Raji (cell line): ENCODE data around the gene MYRF.
A peak's percentile ranks its signal among the peaks of the same experiment; 100 is the strongest.

Source experiments
- POLR2A ChIP-seq: IDR thresholded peaks from 2 replicates; pipeline ENCODE4 v1.6.1; 2011; ENCODE audit warnings: low read depth, low read length, control low read depth; ENCODE audit not compliant: insufficient read depth

MYRF gene

DNA sequence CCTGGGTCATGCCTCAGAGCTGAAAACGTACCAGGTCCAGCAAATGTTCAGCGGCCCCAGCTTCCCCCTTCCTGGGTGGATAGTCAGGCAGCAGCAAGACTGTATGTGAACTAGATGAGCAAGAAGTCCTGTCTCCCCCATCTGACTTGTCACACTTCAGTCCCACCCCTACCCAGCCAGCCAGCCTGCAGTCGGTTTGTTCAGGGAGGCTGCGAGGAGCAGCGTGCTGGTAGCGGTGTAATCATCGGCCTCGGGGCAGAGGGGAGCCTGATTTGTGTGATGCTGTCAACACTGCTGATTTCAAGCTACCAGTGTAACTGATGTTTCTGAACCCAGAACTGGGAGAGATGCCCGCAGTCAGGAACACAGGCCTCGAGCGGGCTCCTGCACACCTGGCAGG, 30.4 kb downstream of the MYRF start:
- TF ChIP-seq POLR2A: no peak

DNA sequence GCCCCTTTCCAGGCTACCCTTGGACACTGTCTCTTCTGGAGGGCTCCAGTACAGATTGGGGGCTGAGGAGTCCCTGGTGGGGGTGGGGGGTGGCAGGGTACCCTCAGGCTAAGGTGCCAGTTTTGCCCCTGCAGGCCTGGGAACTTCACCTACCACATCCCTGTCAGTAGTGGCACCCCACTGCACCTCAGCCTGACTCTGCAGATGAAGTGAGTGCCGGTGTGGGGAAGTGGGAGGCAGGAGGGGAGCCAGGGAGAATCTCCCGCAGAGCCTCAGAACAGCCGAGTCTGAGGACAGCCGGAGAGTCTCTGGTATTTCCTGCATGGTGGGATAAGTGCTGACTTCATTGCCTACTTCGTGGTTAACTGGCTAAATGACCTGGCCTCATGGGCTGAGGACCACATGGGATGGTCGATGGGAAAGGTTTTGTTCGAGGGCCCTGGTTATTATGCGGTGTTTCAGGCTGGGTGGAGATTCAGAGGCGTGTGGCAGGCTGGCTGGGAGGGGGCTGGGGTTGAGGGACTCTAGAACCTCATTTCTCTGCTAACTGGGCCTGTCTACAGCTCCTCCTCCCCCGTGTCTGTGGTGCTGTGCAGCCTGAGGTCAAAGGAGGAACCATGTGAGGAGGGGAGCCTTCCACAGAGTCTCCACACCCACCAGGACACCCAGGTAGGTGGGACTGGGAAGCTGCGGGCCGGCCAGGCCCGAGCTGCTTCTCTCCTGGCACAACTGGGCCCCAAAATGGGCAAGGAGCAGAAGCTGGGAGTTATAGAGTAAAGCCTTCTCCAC, 31.5 kb downstream of the MYRF start:
- TF ChIP-seq POLR2A: no peak

DNA sequence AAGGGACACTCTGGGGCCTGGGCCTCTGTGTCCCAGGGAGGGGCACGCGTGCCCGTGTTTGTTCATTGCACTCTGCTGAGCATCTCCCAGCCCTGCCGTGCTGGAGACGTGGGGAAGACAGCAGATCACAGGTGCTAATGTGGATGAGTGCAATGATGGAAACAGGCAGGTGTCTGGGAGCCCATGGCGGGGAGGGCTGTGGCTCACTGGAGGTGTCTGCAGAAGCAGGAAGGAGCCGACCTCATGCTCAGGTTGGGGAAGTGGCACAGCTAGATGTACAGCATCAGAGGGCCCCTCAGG, 32.0 kb downstream of the MYRF start:
- no peak for TF ChIP-seq POLR2A

GRCh38 chr11:61785837-61786402, 33.5 kb downstream of the MYRF start:
- no peak for TF ChIP-seq POLR2A

- no peak for TF ChIP-seq POLR2A
Measured at GRCh38 chr11:61787928-61788491, 35.6 kb downstream of the MYRF start.

DNA sequence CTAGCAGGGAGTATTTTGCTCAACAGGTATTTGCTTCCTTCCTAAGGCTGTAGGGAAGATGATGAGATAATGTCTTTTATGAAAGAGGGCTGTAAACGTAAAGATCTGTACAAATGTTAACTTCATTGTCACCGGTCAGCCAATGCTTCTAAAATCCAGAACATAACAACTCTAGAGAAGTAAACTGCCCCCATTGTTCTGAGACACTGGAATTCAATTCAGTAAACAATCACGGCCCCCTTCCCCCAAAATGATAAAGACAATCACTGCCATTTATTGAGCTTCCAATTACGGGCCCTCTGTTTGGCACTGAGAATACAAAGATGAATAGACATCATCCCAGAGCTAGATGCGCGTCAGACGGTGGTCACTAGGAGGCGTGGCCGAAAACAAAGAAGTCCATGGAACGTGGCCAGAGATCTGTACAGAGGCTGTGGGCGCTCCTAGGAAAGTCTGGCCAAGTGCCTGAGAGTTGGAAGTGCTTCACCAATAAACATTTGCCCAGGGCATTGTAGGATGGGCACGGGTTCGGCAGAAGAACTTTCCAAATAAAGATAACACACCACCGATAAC, 39.4 kb downstream of the MYRF start:
- TF ChIP-seq POLR2A: no peak

DNA sequence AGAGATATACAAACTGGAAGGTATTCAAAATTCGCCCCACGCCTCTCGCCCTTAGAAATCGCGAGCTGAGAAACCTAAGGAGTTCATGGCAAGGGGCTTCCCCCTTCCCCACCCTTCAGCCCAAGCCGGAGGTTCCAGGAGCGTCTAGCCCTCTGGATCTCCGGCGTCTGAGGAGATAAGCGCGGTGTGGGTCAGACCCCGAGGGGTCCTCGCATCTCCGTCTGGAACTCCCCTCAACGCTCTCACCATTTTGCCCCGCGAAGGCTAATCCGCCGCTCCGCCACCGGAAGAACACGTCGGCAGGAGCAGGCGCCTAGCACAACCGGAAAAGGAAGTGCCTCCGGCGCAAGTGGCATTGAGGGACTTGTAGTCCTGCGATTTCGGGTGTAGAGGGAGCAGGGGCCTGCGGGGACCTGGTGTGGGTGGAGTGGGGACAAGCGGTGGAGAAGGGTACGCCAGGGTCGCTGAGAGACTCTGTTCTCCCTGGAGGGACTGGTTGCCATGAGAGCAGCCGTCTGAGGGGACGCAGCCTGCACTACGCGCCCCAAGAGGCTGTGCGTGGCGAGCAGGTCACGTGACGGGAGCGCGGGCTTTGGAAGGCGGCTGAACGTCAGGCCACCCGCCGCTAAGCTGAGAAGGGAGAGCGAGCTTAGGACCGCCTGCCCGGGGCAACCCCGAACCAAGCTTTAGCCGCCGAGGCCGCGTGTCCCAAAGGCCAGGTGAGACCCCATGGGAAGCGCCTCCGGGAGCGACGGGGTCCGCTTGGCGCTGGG, 40.1 kb downstream of the MYRF start, which contains the start of the genes FEN1 and TMEM258:
Gene FEN1 (plus strand): TSS at position 602 of the 773 bp plus-strand sequence. CDS start 2,451 bp downstream, outside the sequence.
Gene TMEM258 (minus strand): TSS at position 290 of the 773 bp plus-strand sequence. CDS start 41 bp downstream, at position 249.
- peak; percentile 90 for TF ChIP-seq POLR2A

DNA sequence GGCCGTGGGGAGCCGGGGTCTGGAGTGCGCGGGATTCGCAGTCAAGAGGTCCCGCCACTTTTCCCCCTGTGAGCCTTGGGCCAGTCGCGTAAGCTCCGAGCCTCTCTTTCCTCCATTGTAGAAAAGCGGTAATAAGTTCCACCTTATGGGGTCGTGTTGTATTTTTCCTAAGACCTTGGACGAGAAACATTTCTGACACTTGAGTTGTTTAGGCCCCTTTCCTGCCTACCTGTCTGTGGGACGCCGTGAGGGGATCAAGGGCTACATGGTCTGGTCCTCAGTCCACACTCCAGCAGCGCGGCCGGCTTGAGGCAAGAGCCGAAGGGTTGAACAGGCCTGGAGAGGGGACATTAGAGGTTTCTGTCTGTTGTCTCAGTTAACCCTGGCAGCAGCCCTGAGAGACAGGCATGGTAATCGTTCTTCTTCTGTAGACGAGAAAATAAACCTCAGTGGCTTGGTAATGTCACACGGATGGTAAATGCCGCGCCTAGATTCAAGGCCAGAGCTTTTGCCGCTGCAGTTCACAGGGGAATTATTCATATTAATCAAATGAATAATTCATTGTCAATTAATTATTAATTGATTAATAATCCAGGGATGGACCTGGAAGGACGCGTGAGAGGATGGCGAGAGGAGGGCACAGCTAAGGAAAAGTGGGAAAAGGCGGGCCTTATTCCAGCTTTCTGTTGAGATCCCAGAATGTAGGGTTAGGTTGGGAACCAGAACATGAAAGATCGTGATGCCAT, 40.8 kb downstream of the MYRF start:
- TF ChIP-seq POLR2A: no peak

GRCh38 chr11:61793829-61794204, 41.4 kb downstream of the MYRF start:
- no peak for TF ChIP-seq POLR2A

DNA sequence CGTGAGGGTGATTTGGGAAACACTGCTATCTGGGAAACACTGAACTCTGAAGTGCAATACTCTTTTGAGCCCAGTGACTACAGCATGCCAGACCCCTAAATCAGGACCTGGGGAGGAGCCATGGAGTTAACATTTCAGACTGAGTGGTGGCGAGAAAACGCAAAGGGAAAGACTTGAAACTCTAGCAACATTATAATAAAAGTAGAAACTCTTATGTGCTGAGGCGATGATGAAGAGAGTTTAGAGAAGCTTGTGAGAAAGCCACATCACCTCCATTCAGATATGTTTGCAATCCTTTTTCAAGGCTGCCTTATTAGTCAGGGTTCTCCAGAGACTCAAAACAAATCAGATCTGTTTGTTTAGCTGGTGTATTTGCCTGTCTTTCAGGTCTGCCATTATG, 42.1 kb downstream of the MYRF start:
- TF ChIP-seq POLR2A: no peak

DNA sequence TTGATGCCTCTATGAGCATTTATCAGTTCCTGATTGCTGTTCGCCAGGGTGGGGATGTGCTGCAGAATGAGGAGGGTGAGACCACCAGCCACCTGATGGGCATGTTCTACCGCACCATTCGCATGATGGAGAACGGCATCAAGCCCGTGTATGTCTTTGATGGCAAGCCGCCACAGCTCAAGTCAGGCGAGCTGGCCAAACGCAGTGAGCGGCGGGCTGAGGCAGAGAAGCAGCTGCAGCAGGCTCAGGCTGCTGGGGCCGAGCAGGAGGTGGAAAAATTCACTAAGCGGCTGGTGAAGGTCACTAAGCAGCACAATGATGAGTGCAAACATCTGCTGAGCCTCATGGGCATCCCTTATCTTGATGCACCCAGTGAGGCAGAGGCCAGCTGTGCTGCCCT, 43.0 kb downstream of the MYRF start:
- TF ChIP-seq POLR2A: no peak

DNA sequence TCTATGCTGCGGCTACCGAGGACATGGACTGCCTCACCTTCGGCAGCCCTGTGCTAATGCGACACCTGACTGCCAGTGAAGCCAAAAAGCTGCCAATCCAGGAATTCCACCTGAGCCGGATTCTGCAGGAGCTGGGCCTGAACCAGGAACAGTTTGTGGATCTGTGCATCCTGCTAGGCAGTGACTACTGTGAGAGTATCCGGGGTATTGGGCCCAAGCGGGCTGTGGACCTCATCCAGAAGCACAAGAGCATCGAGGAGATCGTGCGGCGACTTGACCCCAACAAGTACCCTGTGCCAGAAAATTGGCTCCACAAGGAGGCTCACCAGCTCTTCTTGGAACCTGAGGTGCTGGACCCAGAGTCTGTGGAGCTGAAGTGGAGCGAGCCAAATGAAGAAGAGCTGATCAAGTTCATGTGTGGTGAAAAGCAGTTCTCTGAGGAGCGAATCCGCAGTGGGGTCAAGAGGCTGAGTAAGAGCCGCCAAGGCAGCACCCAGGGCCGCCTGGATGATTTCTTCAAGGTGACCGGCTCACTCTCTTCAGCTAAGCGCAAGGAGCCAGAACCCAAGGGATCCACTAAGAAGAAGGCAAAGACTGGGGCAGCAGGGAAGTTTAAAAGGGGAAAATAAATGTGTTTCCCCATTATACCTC, 43.6 kb downstream of the MYRF start:
- TF ChIP-seq POLR2A: no peak

- no peak for TF ChIP-seq POLR2A
Measured at GRCh38 chr11:61797263-61797944, 45.0 kb downstream of the MYRF start.

DNA sequence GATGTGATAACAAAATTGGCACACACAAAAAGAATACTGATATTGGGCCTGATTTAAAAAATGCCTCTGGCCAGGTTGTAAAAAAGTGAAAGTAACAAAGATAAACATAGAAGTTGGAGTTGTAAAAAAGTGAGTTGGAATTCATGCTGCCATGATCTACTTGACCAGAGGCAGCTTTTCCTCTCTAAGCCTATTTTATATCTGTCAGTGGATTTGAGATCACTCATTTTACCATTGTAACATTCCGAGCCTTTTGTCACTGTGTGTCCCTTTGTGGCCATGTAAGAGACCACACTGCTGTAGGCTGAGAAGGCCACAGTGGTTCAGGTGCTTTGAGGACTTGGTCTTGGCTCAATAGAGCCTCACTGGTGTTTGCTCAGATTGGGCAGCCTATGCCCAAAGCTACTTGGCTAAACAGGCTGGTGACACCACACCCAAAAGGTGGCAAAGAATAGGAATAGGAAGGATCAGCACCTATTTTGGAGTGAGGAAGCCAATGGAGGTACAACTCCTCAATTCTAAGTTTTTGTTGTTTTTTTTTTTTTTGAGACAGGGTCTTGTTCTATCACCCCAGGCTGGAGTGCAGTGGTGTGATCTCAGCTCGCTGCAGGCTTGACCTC, 47.3 kb downstream of the MYRF start:
- no peak for TF ChIP-seq POLR2A
